Sigmoid colon (tissue), 7 donors: ENCODE measurements around the gene GRIK4. TPM values are rescaled to one million over a fixed set of nuclear protein-coding genes. Genes with fewer than 3 reads are reported as not detected.

Experiments used
- DNase-seq: peaks from one replicate; pipeline ENCODE4 v3.0.0-alpha.2; 2019
- H3K27ac ChIP-seq, 4 donors: fragments of 200-600 bp; sonication (generic); one replicate each; pipeline ENCODE4 v1.5.1; 2016 to 2019; ENCODE audit warnings: mild to moderate bottlenecking in 1 of 4
- H3K27me3 ChIP-seq, 3 donors: fragments of 200-600 bp; sonication (generic); one replicate each; pipeline ENCODE4 v1.5.1; 2019; ENCODE audit warnings: mild to moderate bottlenecking in 1 of 3
- H3K36me3 ChIP-seq, 4 donors: fragments of 200-600 bp; sonication (generic); one replicate each; pipeline ENCODE4 v1.5.1; 2016 to 2019
- H3K4me1 ChIP-seq, 4 donors: fragments of 200-600 bp; sonication (generic); one replicate each; pipeline ENCODE4 v1.5.1; 2017 to 2019
- H3K4me3 ChIP-seq, 4 donors: fragments of 200-600 bp; sonication (generic); one replicate each; pipeline ENCODE4 v1.5.1; 2017 to 2019; ENCODE audit warnings: mild to moderate bottlenecking in 2 of 4, moderate library complexity in 1 of 4
- H3K9me3 ChIP-seq, 4 donors: fragments of 200-600 bp in 3 of 4; sonication (generic) in 3 of 4; one replicate each; pipeline versions ENCODE4 v1.5.1 to v1.6.1; 2013 to 2019
- CTCF ChIP-seq, 4 experiments: fragments of 450-650 bp in 3 of 4; fragments of 200-600 bp in 1 of 4; IDR thresholded peaks; one replicate each; pipeline ENCODE4 v1.5.1; 2016 to 2019; ENCODE audit warnings: antibody characterized with exemption in 4 of 4, mild to moderate bottlenecking in 3 of 4, moderate library complexity in 2 of 4
- EP300 ChIP-seq, 4 donors: sonication (generic); formaldehyde crosslinking; IDR thresholded peaks; one replicate each; pipeline ENCODE4 v1.6.1; 2017; ENCODE audit warnings: antibody characterized with exemption in 4 of 4
- POLR2A ChIP-seq, 2 donors: fragments of 450-650 bp; IDR thresholded peaks; one replicate each; pipeline ENCODE4 v1.6.1; 2016; ENCODE audit warnings: antibody characterized with exemption in 2 of 2, mild to moderate bottlenecking in 2 of 2, moderate library complexity in 2 of 2
- POLR2AphosphoS5 ChIP-seq, 4 donors: sonication (generic); formaldehyde crosslinking; IDR thresholded peaks; one replicate each; pipeline ENCODE4 v1.6.1; 2017; ENCODE audit warnings: antibody characterized with exemption in 4 of 4
- WGBS, 2 donors: extraction: QIAGEN DNeasy Blood & Tissue Kit; methylation state at CpG; one replicate each; pipeline ENCODE4 v1.1.7; 2013; 5-methylcytosine and 5-hydroxymethylcytosine counted together
- intact Hi-C: fragments of 100-400 bp; cut with DNase I; formaldehyde crosslinking; loops from one replicate; pipeline ENCODE4 v1.15.1; 2023
- polyA plus RNA-seq, 3 donors: library from polyadenylated mRNA; stranded (reverse); fragments of 200-250 nt; gene quantifications; one replicate each; pipeline ENCODE4 v1.2.3, GENCODE V29; 2013
- total RNA-seq, 4 donors: library from RNA; depleted of rRNA; stranded (reverse); fragments of >200 nt; gene quantifications; one replicate each; pipeline ENCODE4 v1.1.0, GENCODE V29; 2016
- donor health status: healthy with polysubstance abuse.
- donor health status: Bipolar disorder and iron deficiency.
- donor health status: healthy.

Gene GRIK4
- total and polyA plus RNA-seq, 7 donors = 0.10 to 0.36 (median 0.27) TPM; not detected in 4

GRCh38 chr11:120894202-120894985 is 382.8 kb downstream of the GRIK4 start:
- Histone ChIP-seq H3K4me3 (no peak overlapping the region), H3K36me3 (no peaks in the 10 kb centered on the region), H3K4me1 (no peaks in the 10 kb centered on the region), H3K9me3 (no peaks in the 10 kb centered on the region), H3K27ac (no peak overlapping the region), H3K27me3 (no peaks in the 10 kb centered on the region)
- 64 to 75% methylated on average over 12 of the region's 12 CpGs for WGBS, 2 donors
- no peak for TF ChIP-seq POLR2AphosphoS5 (IDR thresholded peaks at IDR 0.05)
- no peak for TF ChIP-seq EP300 (IDR thresholded peaks at IDR 0.05)
- no peak for TF ChIP-seq CTCF (IDR thresholded peaks at IDR 0.05)
- TF ChIP-seq POLR2A (IDR thresholded peaks at IDR 0.05) = no peak
- intact Hi-C loops = no loop called here
- DNase-seq = no peak

GRCh38 chr11:120896687-120897086 is 385.1 kb downstream of the GRIK4 start:
- no peak for DNase-seq
- Histone ChIP-seq H3K36me3 (no peaks in the 10 kb centered on the region), H3K9me3 (no peaks in the 10 kb centered on the region), H3K4me1 (no peaks in the 10 kb centered on the region), H3K4me3 (no peak overlapping the region), H3K27me3 (no peaks in the 10 kb centered on the region), H3K27ac (no peak overlapping the region)
- TF ChIP-seq POLR2A (IDR thresholded peaks at IDR 0.05) (no peak), POLR2AphosphoS5 (IDR thresholded peaks at IDR 0.05) (no peak), CTCF (IDR thresholded peaks at IDR 0.05) (no peak), EP300 (IDR thresholded peaks at IDR 0.05) (no peak)
- WGBS, 2 donors = 93 to 94% methylated on average over 7 of the region's 7 CpGs
- intact Hi-C loops = no loop called here

GRCh38 chr11:120898568-120898967 is 387.0 kb downstream of the GRIK4 start:
- Histone ChIP-seq H3K4me3 (no peak overlapping the region), H3K9me3 (no peaks in the 10 kb centered on the region), H3K27ac (no peak overlapping the region), H3K36me3 (no peaks in the 10 kb centered on the region), H3K4me1 (no peaks in the 10 kb centered on the region), H3K27me3 (no peaks in the 10 kb centered on the region)
- TF ChIP-seq EP300 (IDR thresholded peaks at IDR 0.05) = no peak
- no peak for TF ChIP-seq POLR2A (IDR thresholded peaks at IDR 0.05)
- TF ChIP-seq POLR2AphosphoS5 (IDR thresholded peaks at IDR 0.05) = no peak
- TF ChIP-seq CTCF (IDR thresholded peaks at IDR 0.05) = no peak
- intact Hi-C loops = no loop called here
- WGBS, 2 donors = 72 to 77% methylated on average over 6 of the region's 6 CpGs
- no peak for DNase-seq

- WGBS, 2 donors = 75 to 90% methylated on average over 3 of the region's 3 CpGs
- no peak for DNase-seq
- Histone ChIP-seq H3K27me3 (no peaks in the 10 kb centered on the region), H3K4me3 (no peak overlapping the region), H3K27ac (no peak overlapping the region), H3K36me3 (no peaks in the 10 kb centered on the region), H3K9me3 (no peaks in the 10 kb centered on the region), H3K4me1 (no peaks in the 10 kb centered on the region)
- intact Hi-C loops = no loop called here
- TF ChIP-seq EP300 (IDR thresholded peaks at IDR 0.05) = no peak
- no peak for TF ChIP-seq CTCF (IDR thresholded peaks at IDR 0.05)
- no peak for TF ChIP-seq POLR2AphosphoS5 (IDR thresholded peaks at IDR 0.05)
- no peak for TF ChIP-seq POLR2A (IDR thresholded peaks at IDR 0.05)
Measured at GRCh38 chr11:120899720-120900119, 388.2 kb downstream of the GRIK4 start.

GRCh38 chr11:120900643-120901042 is 389.1 kb downstream of the GRIK4 start:
- Histone ChIP-seq H3K36me3 (no peaks in the 10 kb centered on the region), H3K4me1 (no peaks in the 10 kb centered on the region), H3K9me3 (no peaks in the 10 kb centered on the region), H3K4me3 (no peak overlapping the region), H3K27me3 (no peaks in the 10 kb centered on the region), H3K27ac (no peak overlapping the region)
- 54 to 67% methylated on average over 9 of the region's 9 CpGs for WGBS, 2 donors
- intact Hi-C loops = no loop called here
- no peak for TF ChIP-seq CTCF (IDR thresholded peaks at IDR 0.05)
- no peak for DNase-seq
